ENCODE data around the gene HNRNPLL. TPM values are rescaled to one million over a fixed set of nuclear protein-coding genes. Genes with fewer than 3 reads are reported as not detected.

The HNRNPLL gene
- total and polyA plus RNA-seq, 2 of the 13 experiments (the other 11 are each of a cell fraction or from before 2014, with no cell fraction given): 49.4 to 103 TPM

- FAIRE-seq (no peak), DNase-seq (ENCODE audit: low spot score) (no peak), ATAC-seq (no peak)
- Histone ChIP-seq H3K9ac (ENCODE audit: insufficient read depth, low read depth, low read length) (no peak overlapping the region), H3K79me2 (ENCODE audit: insufficient read depth, low read length) (no peaks in the 10 kb centered on the region), H3K4me1 (ENCODE audit: insufficient read depth, low read length) (peaks cover 42% of the 10 kb centered on the region), H4K20me1 (ENCODE audit: insufficient read depth, low read length) (no peaks in the 10 kb centered on the region), H2AFZ (ENCODE audit: low read length) (no peak overlapping the region), H3K27me3 (ENCODE audit: control insufficient read depth in 1 of 2, insufficient read depth in 2 of 2, low read length in 2 of 2) (no peaks in the 10 kb centered on the region; a peak in 1 of 5 replicates), H3K4me3 (replicated peaks in 1 of 3; ENCODE audit: insufficient read depth in 1 of 3, low read depth in 2 of 3, low read length in 3 of 3) (no peak overlapping the region), H3K9me3 (ENCODE audit: low read length) (no peaks in the 10 kb centered on the region), H3K4me2 (ENCODE audit: low read depth, low read length) (no peak overlapping the region), H3K27ac (ENCODE audit: extremely low read length, insufficient read depth, low read length) (no peak overlapping the region), H3K36me3 (replicated peaks in 1 of 2; ENCODE audit: control insufficient read depth in 1 of 2, insufficient read depth in 2 of 2, low read length in 2 of 2) (no peaks in the 10 kb centered on the region)
- intact Hi-C loops (cut with micrococcal nuclease; ENCODE audit: unreplicated experiment) (no loop called here), in situ Hi-C loops (cut with HindIII; ENCODE audit: extremely low pct_ligation_motif_present, low pct_unique_long_range_greater_than_20kb) (loop anchor here (5.0 kb wide), 1 partner anchor 195 kb away; no protein-coding TSS in a partner anchor)
- 31% methylated on average over 3 of the region's 3 CpGs for whole genome bisulfite sequencing (ENCODE audit: low lambda C conversion rate)
- CTCF ChIA-PET (ENCODE audit: low intra/inter-chr PET ratio, low total read pairs): no interaction called here
- no TSS peak for BruUV-seq (replicated peaks)
- TF ChIP-seq ZNF281 (CRISPR knock-in tag; IDR thresholded peaks at IDR 0.05; ENCODE audit: borderline replicate concordance) (peak; percentile 31; the same call in 1 of the 2 replicates), ZSCAN21 (CRISPR knock-in tag; IDR thresholded peaks at IDR 0.05; ENCODE audit: borderline replicate concordance) (no peak), KLF12 (CRISPR knock-in tag; IDR thresholded peaks at IDR 0.05; ENCODE audit: borderline replicate concordance) (no peak), ZNF570 (CRISPR knock-in tag; IDR thresholded peaks at IDR 0.05; ENCODE audit: borderline replicate concordance) (no peak), ZNF180 (CRISPR knock-in tag; IDR thresholded peaks at IDR 0.05; ENCODE audit: borderline replicate concordance, low read depth) (no peak), ZNF317 (CRISPR knock-in tag; IDR thresholded peaks at IDR 0.05) (no peak)
- POLR2A ChIA-PET: interaction anchor here (1.6 kb wide), 1 partner anchor 15 kb away, joined by 7 read pairs; no protein-coding TSS in a partner anchor
Observed at GRCh38 chr2:38512211-38512610, 90.5 kb downstream of the HNRNPLL start.

Other genes starting within 250 kb of the HNRNPLL start
- gene ATL2, start 225.7 kb downstream of the HNRNPLL start, total RNA-seq (2016; rRNA removed; fragmentation: Illumina TruSeq; extraction: Trizol): 110 and 119 TPM in 2 replicates
- gene ATL2, start 225.7 kb downstream of the HNRNPLL start, polyA plus RNA-seq (2011; rRNA removed): 38.7 and 56.5 TPM in 2 replicates
- 90.0 and 114 TPM in 2 replicates for gene GALM, start 63.2 kb upstream of the HNRNPLL start, total RNA-seq (2016; rRNA removed; fragmentation: Illumina TruSeq; extraction: Trizol)
- 60.3 and 65.5 TPM in 2 replicates for gene GALM, start 63.2 kb upstream of the HNRNPLL start, polyA plus RNA-seq (2011; rRNA removed)
- gene SRSF7, start 148.4 kb upstream of the HNRNPLL start, total RNA-seq (2016; rRNA removed; fragmentation: Illumina TruSeq; extraction: Trizol): 275 and 377 TPM in 2 replicates
- 154 and 172 TPM in 2 replicates for gene SRSF7, start 148.4 kb upstream of the HNRNPLL start, polyA plus RNA-seq (2011; rRNA removed)
- 43.2 and 62.7 TPM in 2 replicates for gene GEMIN6, start 175.3 kb upstream of the HNRNPLL start, total RNA-seq (2016; rRNA removed; fragmentation: Illumina TruSeq; extraction: Trizol)
- gene GEMIN6, start 175.3 kb upstream of the HNRNPLL start, polyA plus RNA-seq (2011; rRNA removed): 13.0 and 14.4 TPM in 2 replicates